Measurements from ENCODE around the gene MVB12A. TPM values are rescaled to one million over a fixed set of nuclear protein-coding genes. Genes with fewer than 3 reads are reported as not detected.

Gene MVB12A
- total and polyA plus RNA-seq, 2 of the 8 experiments (the other 6 are each of a cell fraction or from before 2014, with no cell fraction given) = 37.9 to 76.6 TPM

- Histone ChIP-seq H3K36me3 (ENCODE audit: control insufficient read depth in 2 of 4, insufficient read depth in 4 of 4, low read length in 3 of 4) (peaks cover 0 to 12% (median 1%) of the 10 kb centered on the region in 4 experiments; a peak in 3 of 8 replicates), H2BK20ac (ENCODE audit: low read length) (0 out of 2 replicates have a peak overlapping the region, but pooled peaks have one; percentile 72), H3K18ac (ENCODE audit: extremely low read depth, low read length) (peak overlapping the region; percentile 90), H3K79me2 (ENCODE audit: control insufficient read depth in 1 of 2, insufficient read depth in 2 of 2, low read length in 2 of 2) (peaks cover 0 to 4% of the 10 kb centered on the region in 2 experiments; a peak in 1 of 4 replicates), H3K9me3 (ENCODE audit: insufficient read depth in 2 of 2, low read depth in 1 of 2, low read length in 1 of 2) (no peaks in the 10 kb centered on the region), H3K27ac (ENCODE audit: low read depth, low read length) (peak overlapping the region; percentile 81), H3K4ac (replicated peaks; ENCODE audit: insufficient read length, low read depth, low read length) (no peak overlapping the region), H3K4me2 (ENCODE audit: insufficient read depth in 1 of 2, low read depth in 2 of 2, low read length in 2 of 2) (peak overlapping the region; percentile 77 to 79), H2BK12ac (ENCODE audit: low read depth, low read length) (0 out of 2 replicates have a peak overlapping the region, but pooled peaks have one; percentile 11), H2BK120ac (replicated peaks; ENCODE audit: low read depth, low read length) (peak overlapping the region; percentile 27), H4K8ac (ENCODE audit: extremely low read depth, insufficient read depth, low read length) (peak overlapping the region; percentile 69), H2BK5ac (ENCODE audit: low read depth, low read length) (peak overlapping the region; percentile 81; the same call in 1 of the 2 replicates), H3K9ac (replicated peaks in 1 of 4; ENCODE audit: extremely low read depth in 1 of 4, low read depth in 3 of 4, low read length in 3 of 4) (peak overlapping the region in 3 of 4 experiments; percentile 2 to 58 (median 55); a peak in 4 of 7 replicates), H3K14ac (ENCODE audit: insufficient read length) (no peak overlapping the region), H4K91ac (replicated peaks; ENCODE audit: insufficient read length, low read length) (peak overlapping the region; percentile 86), H2BK15ac (ENCODE audit: low read length) (peak overlapping the region; percentile 81; the same call in 1 of the 2 replicates), H2AFZ (ENCODE audit: low read length) (no peak overlapping the region), H4K20me1 (replicated peaks in 1 of 2; ENCODE audit: control insufficient read depth in 1 of 2, insufficient read depth in 2 of 2, low read length in 2 of 2) (no peaks in the 10 kb centered on the region), H3K4me3 (ENCODE audit: extremely low read depth in 1 of 4, insufficient read depth in 2 of 4, low read depth in 3 of 4, low read length in 4 of 4) (peak overlapping the region; percentile 39 to 75 (median 58); a peak in 7 of 8 replicates), H3K27me3 (replicated peaks in 1 of 4; ENCODE audit: control insufficient read depth in 3 of 4, extremely low read depth in 1 of 4, insufficient read depth in 3 of 4, low read length in 3 of 4) (no peaks in the 10 kb centered on the region), H3K23me2 (ENCODE audit: low read depth, low read length) (peaks cover 10% of the 10 kb centered on the region; the same call in 1 of the 2 replicates), H3K4me1 (replicated peaks in 1 of 4; ENCODE audit: control insufficient read depth in 3 of 4, insufficient read depth in 4 of 4, low read length in 3 of 4) (peaks cover 4 to 23% (median 13%) of the 10 kb centered on the region in 4 experiments), H3K79me1 (ENCODE audit: low read depth, low read length) (no peaks in the 10 kb centered on the region; the same call in 1 of the 2 replicates), H4K5ac (ENCODE audit: insufficient read length, low read depth, low read length) (peak overlapping the region; percentile 42), H3K23ac (ENCODE audit: insufficient read length) (no peak overlapping the region), H3K56ac (replicated peaks; ENCODE audit: insufficient read length, low read depth, low read length) (peak overlapping the region; percentile 3), H2AK5ac (ENCODE audit: low read depth, low read length) (peak overlapping the region; percentile 65; the same call in 1 of the 2 replicates)
- WGBS, 2 experiments (ENCODE audit: extremely low coverage in 1 of 2, insufficient coverage in 1 of 2, insufficient read length in 1 of 2, insufficient replicate concordance in 2 of 2, low coverage in 1 of 2, low lambda C conversion rate in 2 of 2, missing lambda C conversion rate in 1 of 2) = 92% methylated on average over 7 of the region's 7 CpGs; no CpG with 5 or more reads in 1 of the 2 experiments
- TF ChIP-seq KDM4A (IDR thresholded peaks at IDR 0.05; ENCODE audit: low read depth, low read length, severe bottlenecking) (no peak), SIX5 (IDR thresholded peaks at IDR 0.05; ENCODE audit: low read depth, low read length) (no peak), CEBPB (IDR thresholded peaks at IDR 0.05; ENCODE audit: low read depth, low read length) (no peak), HDAC6 (IDR thresholded peaks at IDR 0.05; ENCODE audit: low read depth, low read length) (no peak), RXRA (IDR thresholded peaks at IDR 0.05; ENCODE audit: insufficient read depth, low read depth, low read length) (no peak), CBX5 (IDR thresholded peaks at IDR 0.05; ENCODE audit: low read depth, low read length) (no peak), CTBP2 (IDR thresholded peaks at IDR 0.05; ENCODE audit: borderline replicate concordance, insufficient read depth, insufficient read length, low read length) (no peak)
- ChIA-PET POLR2A (ENCODE audit: partially characterized antibody) (interaction anchor here (0.6 to 4.9 kb wide), 20 partner anchors 8 to 351 kb away, joined by 3 to 44 read pairs (median 4); partner anchors contain the start of genes CCDC194, MVB12A and SLC27A1), CTCF (ENCODE audit: partially characterized antibody) (interaction anchor here (0.6 to 1.6 kb wide), 7 partner anchors 9 to 540 kb away, joined by 3 to 5 read pairs (median 4); no protein-coding TSS in a partner anchor)
- DNase-seq (ENCODE audit: low read depth in 1 of 2, low spot score in 2 of 2) (no peak), FAIRE-seq (no peak)
These were observed 15.1 kb upstream of the MVB12A start for GRCh38 chr19:17404621-17405249.
